ENCODE measurements around the gene SLC1A4. TPM values are rescaled to one million over a fixed set of nuclear protein-coding genes. Genes with fewer than 3 reads are reported as not detected.
A peak's percentile ranks its signal among the peaks of the same experiment; 100 is the strongest.

SLC1A4 gene
- polyA plus RNA-seq, 3 donors, result 3.2 to 4.5 (median 4.4) TPM

DNA sequence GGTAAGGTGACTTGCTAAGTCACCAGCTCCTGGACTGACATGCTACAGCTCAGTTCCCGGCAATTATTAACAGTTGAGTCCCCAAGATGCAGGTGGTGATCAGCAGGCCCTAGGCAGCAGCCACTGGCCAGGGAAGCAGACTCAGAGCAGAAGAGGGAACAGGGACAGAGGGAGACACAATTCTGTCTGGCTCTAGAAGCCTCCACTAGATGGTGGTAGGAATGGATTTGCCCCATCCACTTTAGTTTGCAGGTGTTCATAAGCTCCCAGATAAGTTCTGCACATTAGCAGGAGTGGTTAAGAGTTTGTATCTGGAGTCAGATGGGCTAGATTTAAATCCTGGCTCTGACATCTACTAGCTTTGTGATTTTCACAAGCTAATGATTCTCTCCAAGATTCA, 25.5 kb upstream of the SLC1A4 start:
- Histone ChIP-seq H3K27ac (ENCODE audit: low read depth in 1 of 2, low read length in 2 of 2) (no peak overlapping the region), H3K27me3 (ENCODE audit: control insufficient read depth in 2 of 2, insufficient read depth in 2 of 2, low read length in 2 of 2) (no peaks in the 10 kb centered on the region), H3K9ac (ENCODE audit: insufficient read depth, low read length, poor library complexity, severe bottlenecking) (no peak overlapping the region), H4K20me1 (ENCODE audit: insufficient read depth, low read length) (no peaks in the 10 kb centered on the region), H3K36me3 (replicated peaks in 1 of 2; ENCODE audit: control insufficient read depth in 1 of 2, insufficient read depth in 2 of 2, low read length in 2 of 2) (no peaks in the 10 kb centered on the region), H3K4me3 (replicated peaks in 1 of 3; ENCODE audit: low read depth in 2 of 3, low read length in 3 of 3) (no peak overlapping the region), H3K79me2 (ENCODE audit: insufficient read depth, low read length) (no peaks in the 10 kb centered on the region), H2AFZ (ENCODE audit: insufficient read depth, low read depth, low read length, poor library complexity, severe bottlenecking) (no peak overlapping the region), H3K9me3 (replicated peaks in 1 of 2; ENCODE audit: control insufficient read depth in 1 of 2, insufficient read depth in 1 of 2, low read length in 2 of 2) (no peaks in the 10 kb centered on the region), H3K4me2 (replicated peaks; ENCODE audit: extremely low read depth, low read length, poor library complexity, severe bottlenecking) (no peak overlapping the region), H3K4me1 (ENCODE audit: control insufficient read depth in 1 of 2, insufficient read depth in 2 of 2, low read length in 2 of 2) (peaks cover 7 to 15% of the 10 kb centered on the region in 2 donors)
- Mint-ChIP-seq H3K27ac (no peak overlapping the region), H3K27me3 (ENCODE audit: low read depth in 3 of 3) (no peaks in the 10 kb centered on the region), H3K36me3 (no peaks in the 10 kb centered on the region), H3K4me3 (no peak overlapping the region), H3K9me3 (peaks cover 0 to 5% (median 0%) of the 10 kb centered on the region in 7 donors), H3K4me1 (peaks cover 21% of the 10 kb centered on the region)
- 100% methylated on average over 1 of the region's 1 CpG for WGBS (ENCODE audit: insufficient coverage)
- TF ChIP-seq, protein P1, sequence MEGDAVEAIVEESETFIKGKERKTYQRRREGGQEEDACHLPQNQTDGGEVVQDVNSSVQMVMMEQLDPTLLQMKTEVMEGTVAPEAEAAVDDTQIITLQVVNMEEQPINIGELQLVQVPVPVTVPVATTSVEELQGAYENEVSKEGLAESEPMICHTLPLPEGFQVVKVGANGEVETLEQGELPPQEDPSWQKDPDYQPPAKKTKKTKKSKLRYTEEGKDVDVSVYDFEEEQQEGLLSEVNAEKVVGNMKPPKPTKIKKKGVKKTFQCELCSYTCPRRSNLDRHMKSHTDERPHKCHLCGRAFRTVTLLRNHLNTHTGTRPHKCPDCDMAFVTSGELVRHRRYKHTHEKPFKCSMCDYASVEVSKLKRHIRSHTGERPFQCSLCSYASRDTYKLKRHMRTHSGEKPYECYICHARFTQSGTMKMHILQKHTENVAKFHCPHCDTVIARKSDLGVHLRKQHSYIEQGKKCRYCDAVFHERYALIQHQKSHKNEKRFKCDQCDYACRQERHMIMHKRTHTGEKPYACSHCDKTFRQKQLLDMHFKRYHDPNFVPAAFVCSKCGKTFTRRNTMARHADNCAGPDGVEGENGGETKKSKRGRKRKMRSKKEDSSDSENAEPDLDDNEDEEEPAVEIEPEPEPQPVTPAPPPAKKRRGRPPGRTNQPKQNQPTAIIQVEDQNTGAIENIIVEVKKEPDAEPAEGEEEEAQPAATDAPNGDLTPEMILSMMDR (IDR thresholded peaks at IDR 0.05), result no peak
- intact Hi-C loops (cut with micrococcal nuclease), result no loop called here
- DNase-seq, result no peak

DNA sequence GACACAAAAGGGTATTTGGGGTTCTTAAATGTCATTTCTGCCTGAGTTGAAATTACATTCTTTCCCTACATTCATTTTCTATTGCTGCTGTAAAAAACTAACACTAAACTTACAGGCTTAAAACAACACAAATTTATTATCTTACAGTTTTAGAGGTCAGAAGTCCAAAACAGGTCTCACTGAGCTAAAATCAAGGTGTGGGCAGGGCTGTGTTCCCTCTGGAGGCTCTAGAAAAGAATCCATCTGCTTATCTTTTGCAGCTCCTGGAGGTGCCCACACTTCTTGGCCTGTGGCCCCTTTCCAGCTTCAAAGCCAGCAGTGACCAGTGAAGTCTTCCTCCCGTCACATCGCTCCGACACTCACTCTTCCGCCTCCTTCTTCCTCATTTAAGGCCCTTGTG, 23.2 kb upstream of the SLC1A4 start:
- intact Hi-C loops (cut with micrococcal nuclease), result no loop called here
- no peaks in the 10 kb centered on the region for H4K20me1 ChIP-seq (ENCODE audit: insufficient read depth, low read length)
- WGBS (ENCODE audit: insufficient coverage), result 97% methylated on average over 4 of the region's 4 CpGs

More for the DNA sequence above, 23.2 kb upstream of the SLC1A4 start:
- no peaks in the 10 kb centered on the region for H3K9me3 ChIP-seq (replicated peaks in 1 of 2; ENCODE audit: control insufficient read depth in 1 of 2, insufficient read depth in 1 of 2, low read length in 2 of 2)
- no peak for DNase-seq
- H3K4me2 ChIP-seq (replicated peaks; ENCODE audit: extremely low read depth, low read length, poor library complexity, severe bottlenecking), result no peak overlapping the region
- H3K27me3 ChIP-seq (ENCODE audit: control insufficient read depth in 2 of 2, insufficient read depth in 2 of 2, low read length in 2 of 2), result no peaks in the 10 kb centered on the region
- Mint-ChIP-seq H3K4me1 (peaks cover 28% of the 10 kb centered on the region), H3K27ac (peak overlapping the region in 2 of 7 donors; percentile 31 to 53), H3K27me3 (ENCODE audit: low read depth in 3 of 3) (peaks cover 0 to 8% (median 3%) of the 10 kb centered on the region in 3 donors), H3K4me3 (no peak overlapping the region), H3K36me3 (no peaks in the 10 kb centered on the region), H3K9me3 (peaks cover 0 to 3% (median 0%) of the 10 kb centered on the region in 7 donors)
- H3K4me3 ChIP-seq (replicated peaks in 1 of 3; ENCODE audit: low read depth in 2 of 3, low read length in 3 of 3), result no peak overlapping the region
- no peaks in the 10 kb centered on the region for H3K79me2 ChIP-seq (ENCODE audit: insufficient read depth, low read length)
- peaks cover 7 to 19% of the 10 kb centered on the region in 2 donors for H3K4me1 ChIP-seq (ENCODE audit: control insufficient read depth in 1 of 2, insufficient read depth in 2 of 2, low read length in 2 of 2)
- H3K27ac ChIP-seq (ENCODE audit: low read depth in 1 of 2, low read length in 2 of 2), result no peak overlapping the region
- H3K9ac ChIP-seq (ENCODE audit: insufficient read depth, low read length, poor library complexity, severe bottlenecking), result no peak overlapping the region
- no peaks in the 10 kb centered on the region for H3K36me3 ChIP-seq (replicated peaks in 1 of 2; ENCODE audit: control insufficient read depth in 1 of 2, insufficient read depth in 2 of 2, low read length in 2 of 2)
- TF ChIP-seq, protein P1 (IDR thresholded peaks at IDR 0.05), result no peak
- no peak overlapping the region for H2AFZ ChIP-seq (ENCODE audit: insufficient read depth, low read depth, low read length, poor library complexity, severe bottlenecking)
